HG03439 (cell line): ENCODE data around the gene TSFM.
"Not testable (repeated sequence)": the region's sequence is repeated elsewhere in the genome, so short reads cannot be mapped to it uniquely, and the experiment has no call there.

Source experiments
- ATAC-seq: cut with Tn5 transposase; IDR thresholded peaks from one replicate; pipeline ENCODE4 v1.9.1; 2021; ENCODE audit warnings: mild to moderate bottlenecking, moderate library complexity; ENCODE audit not compliant: unreplicated experiment

TSFM gene

GRCh38 chr12:57813971-57814772, 31.6 kb downstream of the TSFM start:
- ATAC-seq: no peak

- ATAC-seq: no peak
Measured at GRCh38 chr12:57815177-57816000, 32.8 kb downstream of the TSFM start.

- no peak for ATAC-seq
Measured at GRCh38 chr12:57816001-57816854, 33.6 kb downstream of the TSFM start.

GRCh38 chr12:57816855-57817151, 34.2 kb downstream of the TSFM start:
- ATAC-seq: no peak

GRCh38 chr12:57817261-57817989, 34.8 kb downstream of the TSFM start:
- no peak for ATAC-seq

GRCh38 chr12:57817990-57818331, 35.4 kb downstream of the TSFM start:
- not testable (repeated sequence) for ATAC-seq

- not testable (repeated sequence) for ATAC-seq
Measured at GRCh38 chr12:57820119-57820518, 37.5 kb downstream of the TSFM start.

- not testable (repeated sequence) for ATAC-seq
Measured at GRCh38 chr12:57821015-57821414, 38.4 kb downstream of the TSFM start.

- no peak for ATAC-seq
Measured at GRCh38 chr12:57821474-57822214, 39.1 kb downstream of the TSFM start.

GRCh38 chr12:57822392-57823130, 40.0 kb downstream of the TSFM start:
- ATAC-seq: no peak

- no peak for ATAC-seq
Measured at GRCh38 chr12:57823131-57823907, 40.7 kb downstream of the TSFM start.

- no peak for ATAC-seq
Measured at GRCh38 chr12:57823908-57824640, 41.5 kb downstream of the TSFM start.

- ATAC-seq: no peak
Measured at GRCh38 chr12:57825451-57825850, 42.9 kb downstream of the TSFM start.

GRCh38 chr12:57826400-57826799, 43.8 kb downstream of the TSFM start:
- ATAC-seq: no peak

GRCh38 chr12:57826966-57827365, 44.4 kb downstream of the TSFM start:
- no peak for ATAC-seq

- ATAC-seq: no peak
Measured at GRCh38 chr12:57829025-57829777, 46.6 kb downstream of the TSFM start.

GRCh38 chr12:57830393-57830792, 47.8 kb downstream of the TSFM start:
- no peak for ATAC-seq
